DMS53 treated with DMSO at 0.1 percent for 48 hours (cell line): ENCODE measurements around the gene NLRP6.
A peak's percentile ranks its signal among the peaks of the same experiment; 100 is the strongest.
"Not testable (repeated sequence)": the region's sequence is repeated elsewhere in the genome, so short reads cannot be mapped to it uniquely, and the experiment has no call there.

Experiments
- DNase-seq: peaks from one replicate; lab custom pipeline; 2025; ENCODE audit not compliant: unreplicated experiment; lab: John Stamatoyannopoulos, UW

NLRP6 gene

DNA sequence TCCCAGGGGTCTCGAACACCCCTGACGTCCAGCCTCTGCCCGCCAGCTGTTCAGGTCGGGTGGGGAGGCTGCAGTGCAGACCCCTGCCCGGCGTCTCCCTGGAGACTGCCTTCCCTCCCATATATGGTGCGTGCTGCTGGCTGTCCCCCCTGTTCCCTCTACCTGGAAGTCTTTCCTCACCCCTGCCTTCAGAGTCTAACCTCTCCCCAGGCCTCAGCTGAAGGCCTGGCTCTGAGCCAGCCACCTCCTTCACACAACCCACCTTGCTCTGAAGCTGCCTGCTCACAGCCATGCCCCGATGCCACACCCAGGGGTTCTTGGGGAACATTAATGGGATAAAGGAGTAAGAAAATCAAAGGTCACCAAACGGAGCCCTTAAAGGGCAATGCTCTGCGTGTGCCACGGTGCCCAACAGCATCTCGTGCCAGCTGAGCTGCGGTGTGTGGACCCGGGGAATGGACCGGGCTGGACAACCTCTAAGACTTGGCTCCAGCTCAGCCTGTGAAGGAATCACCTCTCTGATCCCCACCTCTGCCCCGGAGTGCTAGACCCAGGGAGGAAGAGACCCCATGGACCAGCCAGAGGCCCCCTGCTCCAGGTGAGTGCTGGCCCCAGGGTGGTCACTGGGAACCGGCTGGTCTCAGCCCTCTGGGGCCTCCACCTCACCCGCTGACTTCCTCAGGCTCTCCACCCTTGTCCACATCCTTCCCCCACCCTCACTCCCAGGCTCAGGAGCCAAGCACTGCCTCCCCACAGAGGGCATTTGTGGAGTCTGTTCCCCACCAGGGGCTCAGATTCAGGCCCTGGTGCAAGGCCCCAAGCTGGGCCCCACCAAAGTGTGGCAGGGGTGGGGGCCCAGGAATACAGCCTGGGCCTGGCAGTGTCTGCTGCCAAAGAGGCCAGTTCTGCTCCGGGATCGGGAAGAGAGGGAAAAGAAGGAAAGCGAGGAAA, at the start of gene NLRP6:
Gene NLRP6 (plus strand): TSS at position 407 of the 951 bp plus-strand sequence. CDS start 163 bp downstream, at position 570.
- DNase-seq: no peak

DNA sequence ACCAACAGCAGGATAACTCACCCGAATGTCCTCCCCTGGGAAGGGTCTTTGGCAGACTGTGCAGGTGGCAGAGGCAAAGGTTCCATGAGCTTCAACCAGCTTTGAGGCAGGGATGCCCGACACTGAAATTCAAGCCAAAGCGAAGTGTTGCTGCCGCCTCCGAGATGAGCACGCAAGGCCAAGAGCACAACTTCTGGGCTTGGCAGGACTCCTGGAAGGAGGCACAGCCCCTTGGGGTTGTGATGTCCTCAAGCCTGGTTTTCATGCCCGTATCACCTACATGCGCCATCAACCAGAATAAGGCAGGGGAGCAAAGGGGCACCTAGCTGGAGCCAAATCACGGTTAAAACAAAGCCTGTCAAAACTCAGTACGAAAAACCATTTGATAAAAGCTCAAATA, 47.8 kb upstream of the NLRP6 start:
- DNase-seq: no peak

DNA sequence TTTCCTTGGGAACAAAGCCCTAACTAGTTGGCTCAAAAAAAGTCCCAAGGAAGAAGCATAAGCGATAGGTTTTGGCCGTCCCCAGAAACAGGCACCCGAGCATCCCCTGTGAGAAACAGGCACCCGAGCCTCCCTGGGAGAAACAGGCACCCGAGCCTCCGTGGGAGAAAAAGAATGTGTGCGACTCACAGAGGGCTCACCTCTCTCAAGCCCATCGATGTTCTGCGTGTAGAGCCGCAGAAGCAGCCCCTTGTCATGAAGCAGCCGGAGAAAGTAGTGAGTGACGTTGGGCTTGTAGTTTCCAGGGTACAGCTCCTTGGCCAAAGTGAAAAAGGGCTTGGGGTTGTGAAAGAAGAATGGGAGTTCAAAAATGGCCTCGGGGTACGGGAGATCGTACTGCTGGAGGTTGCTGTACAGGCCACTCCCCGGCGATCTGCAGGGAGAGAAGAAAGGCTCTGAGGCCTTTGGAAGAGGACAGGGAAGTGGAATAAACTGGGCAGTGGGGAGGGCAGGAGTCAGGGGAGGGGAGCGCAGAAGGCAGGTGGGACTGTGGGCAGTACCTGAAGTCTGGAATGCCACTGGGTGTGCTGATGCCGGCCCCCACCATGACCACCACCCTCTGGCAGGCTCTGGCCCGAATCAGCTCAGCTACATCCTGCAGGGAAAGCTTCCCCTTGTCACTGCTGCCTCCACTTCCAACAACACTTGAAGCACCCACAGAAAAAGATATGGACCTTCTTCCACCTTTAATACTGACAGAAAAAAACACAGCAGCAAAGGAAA, 45.2 kb upstream of the NLRP6 start:
- no peak for DNase-seq

DNA sequence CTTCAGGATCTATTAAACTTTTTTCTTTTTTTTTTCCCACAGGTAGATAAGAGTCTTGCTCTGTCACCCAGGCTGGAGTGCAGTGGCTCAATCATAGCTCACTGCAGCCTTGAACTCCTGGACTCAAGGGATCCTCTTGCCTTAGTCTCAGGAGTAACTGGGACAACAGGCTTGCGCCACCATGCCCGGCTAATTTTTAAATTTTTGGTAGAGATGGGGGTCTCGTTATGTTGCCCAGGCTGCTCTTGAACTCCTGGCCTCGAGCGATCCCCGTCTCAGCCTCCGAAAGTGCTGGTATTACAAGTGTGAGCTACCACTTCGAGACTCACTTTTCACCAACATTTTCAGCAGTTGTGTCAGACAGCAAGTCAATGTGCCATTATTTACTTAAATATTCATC, 43.0 kb upstream of the NLRP6 start:
- DNase-seq: no peak

DNA sequence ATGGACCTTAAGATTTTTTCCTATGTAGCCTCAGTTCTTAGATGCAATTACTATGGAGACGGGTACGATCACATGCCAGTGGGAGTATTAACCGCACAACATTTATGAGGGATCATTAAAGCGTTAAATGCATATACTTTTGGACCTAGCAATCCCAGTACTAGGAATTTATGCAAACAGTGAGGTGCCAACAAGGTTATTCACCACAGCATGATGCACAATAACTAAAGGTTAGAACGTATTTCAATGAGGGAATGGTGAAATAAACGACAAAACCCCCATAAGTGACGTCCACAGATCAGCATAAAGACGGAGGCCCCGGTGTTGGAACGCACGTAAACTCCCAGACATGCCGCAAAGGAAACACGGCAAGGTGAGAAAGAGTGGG, 42.6 kb upstream of the NLRP6 start:
- peak; percentile 40 for DNase-seq

DNA sequence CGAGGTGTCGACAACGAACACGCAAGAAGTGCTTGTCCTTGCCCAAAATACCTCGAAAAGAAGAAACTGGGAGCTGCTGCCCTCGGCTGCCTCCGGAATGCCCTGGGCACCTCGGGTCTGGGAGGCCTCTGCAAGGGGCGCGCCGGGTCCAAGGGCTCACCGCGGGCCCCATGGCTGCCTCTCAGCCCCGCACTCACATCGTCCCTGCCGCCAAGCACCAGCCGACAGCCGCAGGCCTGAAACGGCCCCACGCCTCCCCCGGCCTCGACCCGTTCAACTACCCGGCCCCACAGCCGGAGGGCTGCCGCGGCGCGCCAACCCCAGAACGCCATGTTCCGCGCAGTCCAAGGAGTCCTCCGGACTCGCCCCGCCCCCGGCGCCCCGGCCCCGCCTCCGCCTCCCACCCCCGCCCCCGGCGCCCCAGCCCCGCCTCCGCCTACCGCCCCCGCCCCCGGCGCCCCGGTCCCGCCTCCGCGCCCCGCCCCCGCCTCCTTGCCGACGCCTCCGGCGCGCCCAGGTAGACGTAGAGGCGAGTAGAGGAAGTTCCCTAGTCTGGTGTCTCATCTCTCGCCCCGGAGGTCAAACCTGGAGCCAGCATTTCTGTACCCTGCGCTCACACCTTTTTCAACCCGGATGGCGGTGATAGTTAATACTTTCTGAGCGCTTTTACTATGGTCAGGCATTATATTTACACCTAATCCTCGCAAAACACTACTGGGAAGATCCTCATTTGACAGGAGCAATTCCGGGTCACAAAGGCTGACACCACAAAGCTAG, 42.0 kb upstream of the NLRP6 start, which contains the start of gene SIRT3:
Gene SIRT3 (minus strand): TSS at position 346 of the 777 bp plus-strand sequence. CDS start 14 bp downstream, at position 332.
- DNase-seq: peak; percentile 75

DNA sequence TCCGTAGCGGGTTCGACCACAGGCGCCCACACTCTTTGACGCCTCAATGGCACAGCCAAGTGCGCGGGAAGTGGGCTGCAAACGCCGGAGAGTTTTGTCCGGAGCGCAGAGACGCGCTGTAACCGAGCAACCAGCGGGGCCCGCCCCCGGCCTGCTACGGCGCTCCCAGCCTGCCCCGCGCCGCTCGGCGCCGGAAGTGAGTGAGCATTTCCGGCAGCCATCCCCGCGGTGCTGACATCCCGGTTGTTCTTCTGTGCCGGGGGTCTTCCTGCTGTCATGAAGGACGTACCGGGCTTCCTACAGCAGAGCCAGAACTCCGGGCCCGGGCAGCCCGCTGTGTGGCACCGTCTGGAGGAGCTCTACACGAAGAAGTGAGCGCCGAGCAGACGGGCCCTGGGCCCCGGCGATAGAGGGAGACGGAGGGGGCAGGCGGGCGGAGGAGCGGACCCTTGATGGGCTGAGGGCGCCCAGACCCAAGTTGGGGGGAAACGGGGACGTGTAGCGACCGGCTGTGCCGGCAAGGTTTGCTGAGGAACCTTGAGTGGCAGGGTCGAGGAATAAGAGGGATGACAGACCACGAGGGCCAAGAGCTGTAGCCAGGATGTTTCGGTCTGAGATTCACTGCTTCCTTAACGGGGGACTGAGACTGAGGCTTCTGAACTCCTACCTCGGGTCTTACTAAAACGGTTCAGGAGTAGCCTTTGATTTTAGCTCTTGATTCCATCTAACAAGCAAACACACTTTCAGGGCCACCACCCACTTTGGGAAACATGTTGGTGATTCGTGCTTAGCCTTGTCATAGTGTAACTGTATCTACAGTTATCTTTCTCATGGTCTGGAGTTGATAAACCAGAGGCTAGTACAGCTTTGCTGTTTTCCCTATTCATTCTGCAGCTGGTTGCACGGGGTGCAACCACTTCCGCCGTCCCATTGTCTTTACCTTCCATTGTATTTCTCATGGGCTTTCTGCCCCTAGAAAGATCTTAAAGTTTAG, 41.1 kb upstream of the NLRP6 start, which contains the start of gene PSMD13:
Gene PSMD13 (plus strand): TSS at position 203 of the 994 bp plus-strand sequence. CDS start 74 bp downstream, at position 277.
- peak; percentile 80 for DNase-seq

DNA sequence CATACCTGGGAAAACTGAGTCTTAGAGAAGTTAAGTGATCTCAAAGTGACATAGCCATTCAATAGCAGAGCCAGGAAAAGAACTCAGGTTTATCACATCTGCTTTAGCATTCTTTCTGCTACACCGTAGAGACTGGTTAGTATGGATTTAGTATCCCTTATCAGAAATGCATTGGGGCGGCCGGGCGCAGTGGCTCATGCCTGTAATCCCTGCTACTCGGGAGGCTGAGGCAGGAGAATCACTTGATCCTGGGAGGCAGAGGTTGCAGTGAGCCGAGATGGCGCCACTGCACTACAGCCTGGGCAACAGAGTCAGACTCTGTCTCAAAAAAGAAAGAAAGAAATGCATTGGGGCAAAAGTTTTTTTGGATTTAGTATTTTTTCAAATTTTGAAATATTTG, 39.9 kb upstream of the NLRP6 start:
- DNase-seq: not testable (repeated sequence)

DNA sequence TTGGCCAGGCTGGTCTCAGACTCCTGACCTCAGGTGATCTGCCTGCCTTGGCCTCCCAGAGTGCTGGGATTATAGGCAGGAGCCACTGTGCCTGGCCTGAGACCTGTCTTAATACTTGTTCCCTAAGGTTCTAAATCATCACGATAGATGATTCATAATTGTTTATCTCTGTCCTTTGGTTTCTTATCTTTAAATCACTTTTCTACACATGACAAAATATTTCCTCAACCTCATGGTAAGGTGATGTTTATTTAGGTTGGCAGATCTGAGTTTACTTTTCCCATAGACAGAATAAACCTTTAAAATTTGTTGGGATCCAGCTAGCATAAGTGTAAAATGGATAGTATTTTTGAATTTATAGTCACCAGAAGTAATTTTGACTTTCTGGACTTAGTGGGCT, 37.9 kb upstream of the NLRP6 start:
- DNase-seq: no peak

DNA sequence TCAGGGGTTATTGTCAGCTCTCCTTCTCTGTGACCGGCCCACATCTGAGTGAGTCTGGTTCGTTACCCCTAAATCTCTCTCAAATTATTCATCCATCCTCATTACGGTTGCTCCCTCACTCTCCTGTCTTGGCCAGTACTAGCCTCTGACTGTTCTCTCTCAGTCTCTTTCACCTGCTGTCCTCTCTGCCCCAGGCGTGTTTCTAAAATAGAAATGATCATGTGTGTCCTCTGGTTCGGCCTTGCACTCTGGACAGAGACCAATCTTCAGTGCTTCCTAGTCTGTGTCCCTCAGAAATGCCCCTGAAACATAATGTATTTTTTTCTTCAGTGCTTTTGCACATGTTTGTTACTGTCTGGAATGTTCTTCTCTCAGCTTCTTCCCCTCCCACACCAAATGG, 36.6 kb upstream of the NLRP6 start:
- DNase-seq: no peak

DNA sequence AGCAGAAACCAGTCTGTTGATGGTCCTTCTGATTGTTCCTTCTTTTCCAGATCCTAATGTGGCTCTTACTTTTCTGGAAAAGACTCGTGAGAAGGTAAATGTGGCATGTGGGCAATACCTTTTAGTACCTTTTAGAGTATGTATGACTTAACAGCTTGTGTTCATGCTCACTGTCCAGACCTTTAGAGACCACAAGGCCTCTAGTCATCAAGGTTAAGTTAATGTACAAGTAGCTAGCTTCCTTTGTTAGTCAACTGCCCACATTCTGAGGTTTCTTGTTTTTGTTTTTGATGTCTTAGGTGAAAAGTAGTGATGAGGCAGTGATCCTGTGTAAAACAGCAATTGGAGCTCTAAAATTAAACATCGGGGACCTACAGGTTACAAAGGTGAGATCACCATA, 33.8 kb upstream of the NLRP6 start:
- no peak for DNase-seq

DNA sequence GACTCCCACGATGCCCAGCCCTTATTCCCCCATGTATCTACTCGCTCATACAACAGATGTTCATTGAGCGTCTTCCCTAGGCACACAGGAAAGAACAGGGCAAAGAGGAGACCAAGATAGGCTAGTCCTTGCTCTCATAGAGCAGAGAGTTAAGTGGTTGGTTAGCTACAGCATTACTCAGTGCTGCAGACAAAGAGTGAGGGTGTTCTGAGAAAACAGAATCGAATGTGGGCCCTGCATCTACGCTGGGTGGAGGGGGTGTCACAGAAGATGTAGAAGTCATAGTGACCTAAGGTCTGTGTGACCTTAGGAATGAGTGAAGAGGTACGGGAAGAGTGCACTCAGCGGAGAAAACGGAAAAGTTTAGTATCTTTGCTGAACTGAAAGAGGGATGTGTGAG, 29.1 kb upstream of the NLRP6 start:
- DNase-seq: no peak

DNA sequence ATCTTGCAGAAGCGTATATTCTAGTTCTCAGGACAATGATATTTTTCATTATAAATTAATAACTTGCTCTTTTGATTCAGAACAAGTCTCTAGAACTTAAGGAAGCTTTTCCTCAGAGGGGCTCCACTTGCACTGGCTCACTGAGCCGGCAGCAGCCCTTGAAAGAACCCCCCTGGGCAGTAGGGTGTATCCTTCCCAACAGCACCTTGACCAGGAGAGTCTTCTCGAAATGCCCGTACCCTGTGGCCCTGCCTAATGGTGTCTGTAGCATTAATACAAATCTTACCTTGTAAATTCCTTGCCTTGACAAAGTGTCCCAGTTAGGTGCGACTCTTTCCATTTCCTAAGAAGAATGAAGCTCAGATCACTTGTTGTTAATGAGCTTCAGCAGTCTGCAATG, 27.9 kb upstream of the NLRP6 start:
- no peak for DNase-seq

DNA sequence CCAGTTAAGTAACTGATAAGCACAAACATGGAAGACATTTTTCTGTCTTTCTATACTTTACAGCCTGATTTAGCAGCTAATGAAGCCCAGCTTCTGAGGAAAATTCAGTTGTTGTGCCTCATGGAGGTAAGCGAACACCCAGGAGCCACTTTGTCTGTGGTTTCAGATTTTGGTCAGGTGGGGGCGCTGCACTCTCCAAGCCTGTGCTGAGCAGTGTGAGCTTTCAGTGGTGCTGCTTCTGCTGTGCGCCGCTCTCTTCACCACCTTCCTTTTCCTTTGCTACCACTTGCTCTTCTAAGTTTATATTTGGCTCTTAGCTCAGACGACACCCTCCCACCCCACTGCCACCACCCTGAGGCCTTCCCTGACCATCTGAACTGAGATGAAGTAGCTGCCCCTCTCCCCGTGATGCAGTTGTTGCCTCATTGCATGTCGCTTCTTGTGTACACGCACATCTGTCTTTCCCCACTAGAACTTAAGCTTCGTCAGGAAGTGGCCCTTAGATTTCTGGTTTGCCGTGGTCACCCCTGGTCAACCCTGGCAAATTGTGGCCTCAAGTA, 27.4 kb upstream of the NLRP6 start:
- peak; percentile 51 for DNase-seq

DNA sequence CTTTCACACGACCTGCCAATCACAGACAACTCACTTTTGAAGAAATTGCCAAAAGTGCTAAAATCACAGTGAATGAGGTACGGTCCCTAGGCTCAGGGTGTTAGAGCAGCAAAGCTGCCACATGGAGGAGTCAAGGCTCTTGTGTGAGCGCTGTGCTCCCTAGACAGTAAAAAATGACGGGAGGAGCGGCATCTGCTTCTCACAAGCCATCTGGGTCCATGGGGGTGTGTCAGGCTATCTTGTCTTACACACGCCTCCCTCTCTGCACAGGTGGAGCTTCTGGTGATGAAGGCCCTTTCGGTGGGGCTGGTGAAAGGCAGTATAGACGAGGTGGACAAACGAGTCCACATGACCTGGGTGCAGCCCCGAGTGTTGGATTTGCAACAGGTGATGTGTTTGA, 26.7 kb upstream of the NLRP6 start:
- DNase-seq: no peak

DNA sequence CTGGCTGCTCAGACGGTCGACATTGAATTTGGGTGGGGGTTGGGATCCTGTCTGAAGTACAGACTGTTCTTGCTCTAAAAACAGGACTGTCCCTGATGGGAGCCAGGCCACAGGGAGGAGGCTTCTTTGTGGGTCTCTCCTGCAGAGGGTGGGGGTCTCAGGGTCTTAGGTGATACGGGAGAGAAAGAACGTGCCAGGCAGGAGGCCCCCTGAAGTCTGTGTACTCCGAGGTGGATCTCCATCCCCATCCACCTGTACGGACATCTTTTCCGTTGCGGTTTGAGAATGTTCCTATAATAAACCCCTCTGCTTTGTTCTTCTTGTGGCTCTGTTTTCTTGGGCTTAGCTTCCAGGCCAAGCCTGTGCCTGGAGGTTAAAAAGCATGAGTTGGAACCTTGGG, 25.5 kb upstream of the NLRP6 start:
- DNase-seq: no peak

DNA sequence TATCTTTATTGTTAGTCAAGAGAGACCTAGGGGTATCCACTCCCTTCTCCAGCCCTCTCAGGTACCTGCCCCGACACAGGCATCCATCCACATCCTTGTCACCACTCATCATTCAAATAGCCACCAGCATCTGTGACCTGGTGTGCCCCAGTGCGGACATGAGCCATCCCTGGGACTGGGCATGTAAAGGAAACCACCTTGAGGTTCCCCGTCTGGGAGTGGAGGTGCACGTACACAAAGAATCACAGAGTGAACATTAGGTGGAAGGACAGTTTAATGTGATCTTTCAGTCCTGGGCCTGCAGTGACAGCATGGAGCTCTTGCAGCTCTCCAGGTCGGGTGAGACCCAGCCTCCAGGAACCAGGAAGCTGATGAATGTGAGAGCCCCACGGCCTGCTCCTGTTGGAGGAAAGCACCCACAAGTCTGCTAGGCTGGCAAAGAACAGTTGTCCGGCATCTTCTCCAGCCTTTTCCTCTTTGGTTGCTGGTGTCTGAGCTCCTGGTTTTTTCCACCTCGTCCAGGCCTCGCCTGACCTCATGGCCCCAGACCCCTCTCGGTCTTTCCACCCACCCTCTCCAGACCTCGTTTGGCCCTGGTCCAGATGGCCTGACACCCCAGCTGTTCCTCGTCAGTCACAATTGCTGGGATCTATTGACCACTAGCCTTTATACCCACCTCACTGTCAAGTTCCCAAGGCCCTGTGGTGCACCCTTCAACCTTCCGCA, 24.9 kb upstream of the NLRP6 start:
- DNase-seq: no peak

DNA sequence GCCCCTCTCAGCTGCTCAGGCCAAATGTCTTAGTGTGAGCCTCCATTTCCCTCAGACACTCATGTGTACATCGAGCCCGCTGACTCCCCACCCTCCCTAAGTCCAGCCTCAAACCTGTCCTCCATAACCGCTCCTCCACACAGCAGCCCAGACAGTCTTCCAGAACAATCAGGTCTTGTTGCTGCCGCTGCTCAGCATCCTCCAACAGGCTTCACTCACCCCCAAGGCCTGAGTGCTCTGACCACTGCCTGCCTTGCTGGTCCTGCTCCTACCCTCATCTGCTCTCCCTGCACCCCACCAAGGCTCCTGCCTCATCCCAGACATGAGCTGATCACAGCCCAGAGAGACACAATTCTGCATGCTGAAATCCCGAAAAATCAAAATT, 24.3 kb upstream of the NLRP6 start:
- no peak for DNase-seq

DNA sequence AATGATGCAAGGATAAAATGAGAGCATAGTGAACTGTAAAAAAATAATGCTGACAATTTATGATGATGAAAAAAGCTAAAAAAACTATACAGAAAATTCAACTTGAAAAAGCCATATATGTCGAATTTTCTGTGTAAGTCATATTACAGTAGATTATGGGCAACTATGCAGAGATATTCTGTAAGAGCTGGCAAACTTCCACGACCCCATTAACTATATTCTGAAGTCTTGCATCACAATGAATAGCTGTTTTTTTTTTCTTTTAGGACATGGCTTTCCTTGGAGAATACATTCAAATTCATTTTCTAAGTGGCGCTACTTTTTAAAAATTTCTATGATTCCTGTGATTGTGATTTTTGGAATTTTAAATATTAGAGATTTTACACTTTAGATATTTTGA, 23.0 kb upstream of the NLRP6 start:
- DNase-seq: no peak
